ENCODE measurements around the gene DOK6. TPM values are rescaled to one million over a fixed set of nuclear protein-coding genes. Genes with fewer than 3 reads are reported as not detected.
"Not testable (repeated sequence)": the region's sequence is repeated elsewhere in the genome, so short reads cannot be mapped to it uniquely, and the experiment has no call there.

The DOK6 gene
- total RNA-seq, 1 experiment from 2014 or later: not detected

- DNase-seq (ENCODE audit: low spot score): no peak
Observed at GRCh38 chr18:69626171-69626570, 225.5 kb downstream of the DOK6 start.

DNA sequence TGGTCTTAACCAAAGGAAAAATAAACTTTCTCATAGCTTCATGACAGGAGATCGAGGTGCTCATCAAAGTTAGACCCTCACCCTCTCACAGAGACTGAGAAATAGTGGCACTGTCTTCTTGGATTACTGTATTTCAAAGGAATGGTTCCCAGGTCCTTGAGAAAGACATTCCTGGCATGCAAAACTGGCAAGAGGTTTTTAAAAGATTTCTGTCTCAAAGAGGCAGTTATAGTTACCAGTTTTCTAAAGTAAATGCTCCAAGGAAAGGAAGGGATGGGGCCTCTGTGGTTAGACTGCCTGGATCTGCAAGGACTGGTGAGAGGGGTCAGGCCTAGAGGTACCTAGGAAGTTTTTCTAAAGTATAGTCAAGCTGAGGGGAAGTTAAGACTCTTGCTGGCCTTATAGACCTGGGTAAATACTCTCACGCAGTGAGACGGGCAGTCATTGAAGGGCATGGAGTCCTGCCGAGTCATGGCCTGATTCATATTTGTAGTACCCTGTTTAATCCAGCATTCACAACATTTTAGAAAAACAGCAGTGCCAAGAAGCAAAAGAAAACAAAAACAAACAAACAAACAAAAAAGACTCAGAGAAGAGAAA, 226.1 kb downstream of the DOK6 start:
- no peak for DNase-seq (ENCODE audit: low spot score)

GRCh38 chr18:69628774-69629359, 228.2 kb downstream of the DOK6 start:
- no peak for DNase-seq (ENCODE audit: low spot score)

DNA sequence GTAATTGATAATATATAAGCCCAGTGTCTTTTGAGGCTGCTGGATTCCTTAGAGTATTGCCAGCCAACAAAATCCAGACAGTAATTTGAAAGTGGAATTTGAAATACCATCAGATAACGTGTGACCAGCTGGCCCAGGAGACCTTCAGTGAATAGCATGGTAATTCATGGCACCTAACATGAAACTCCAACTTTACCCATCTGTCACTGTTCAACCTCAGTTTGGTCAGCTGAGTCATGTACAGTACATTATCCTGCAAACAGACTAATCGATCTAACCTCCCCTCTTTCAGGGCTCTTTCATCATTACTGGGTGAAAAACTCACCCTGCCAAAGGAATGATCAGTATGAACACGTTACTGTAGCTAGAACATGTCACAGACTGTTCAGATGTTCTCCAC, 230.6 kb downstream of the DOK6 start:
- DNase-seq (ENCODE audit: low spot score): no peak

GRCh38 chr18:69635482-69635881, 234.8 kb downstream of the DOK6 start:
- no peak for DNase-seq (ENCODE audit: low spot score)

DNA sequence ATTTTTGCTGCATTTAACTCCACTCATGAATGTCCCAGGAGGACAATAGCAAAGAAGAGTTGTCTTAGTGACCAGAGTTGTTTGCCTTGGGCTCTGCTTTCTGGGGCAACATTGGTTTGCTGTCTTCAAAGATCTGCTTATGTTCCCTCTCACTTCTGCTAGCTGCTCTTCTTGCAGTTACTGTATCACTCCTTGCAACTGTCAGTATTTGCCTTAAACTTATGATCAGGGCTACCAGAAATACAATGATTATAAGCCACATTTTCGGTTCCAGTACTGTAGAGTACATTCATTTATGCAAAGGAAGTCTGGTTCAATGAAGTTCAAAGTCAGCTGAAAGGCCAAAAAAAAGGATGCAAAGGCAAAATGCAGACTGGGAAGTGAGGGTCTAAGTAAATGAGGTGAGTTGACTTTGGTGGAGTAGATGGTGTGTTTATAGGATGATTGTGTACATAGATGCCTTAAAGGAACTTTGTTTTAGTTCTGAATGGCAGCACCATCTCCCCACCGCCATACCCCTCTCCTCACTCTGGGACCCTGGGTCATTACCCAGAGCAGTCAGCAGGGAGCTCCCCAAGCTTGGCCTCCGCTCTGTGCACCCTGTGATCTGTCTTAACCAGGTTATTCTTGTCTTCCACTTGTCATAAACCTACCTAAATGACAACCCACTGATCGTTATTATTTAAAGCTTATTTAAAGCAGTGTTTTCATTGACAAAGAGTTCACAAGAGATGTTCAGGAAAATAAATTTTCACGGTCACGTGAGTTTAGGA, 236.0 kb downstream of the DOK6 start:
- no peak for DNase-seq (ENCODE audit: low spot score)

DNA sequence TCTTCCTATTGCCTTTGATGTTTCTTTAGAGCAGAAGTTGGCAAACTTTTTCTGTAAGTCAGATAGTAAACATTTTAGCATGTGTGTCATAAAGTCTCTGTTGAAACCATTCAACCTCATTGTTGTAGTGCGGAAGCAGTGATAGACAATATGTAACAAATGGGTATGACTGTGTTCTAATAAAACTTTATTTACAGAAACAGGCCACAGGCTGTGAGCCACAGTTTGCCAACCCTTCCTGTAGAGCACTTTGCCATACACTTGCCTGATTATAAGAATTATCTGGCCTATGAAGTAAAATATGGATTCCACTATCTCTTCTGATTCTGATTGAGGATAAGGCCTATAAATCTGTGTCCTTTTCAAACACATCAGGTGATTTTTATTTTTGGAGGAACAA, 237.4 kb downstream of the DOK6 start:
- DNase-seq (ENCODE audit: low spot score): no peak

GRCh38 chr18:69647702-69648101, 247.0 kb downstream of the DOK6 start:
- no peak for DNase-seq (ENCODE audit: low spot score)

DNA sequence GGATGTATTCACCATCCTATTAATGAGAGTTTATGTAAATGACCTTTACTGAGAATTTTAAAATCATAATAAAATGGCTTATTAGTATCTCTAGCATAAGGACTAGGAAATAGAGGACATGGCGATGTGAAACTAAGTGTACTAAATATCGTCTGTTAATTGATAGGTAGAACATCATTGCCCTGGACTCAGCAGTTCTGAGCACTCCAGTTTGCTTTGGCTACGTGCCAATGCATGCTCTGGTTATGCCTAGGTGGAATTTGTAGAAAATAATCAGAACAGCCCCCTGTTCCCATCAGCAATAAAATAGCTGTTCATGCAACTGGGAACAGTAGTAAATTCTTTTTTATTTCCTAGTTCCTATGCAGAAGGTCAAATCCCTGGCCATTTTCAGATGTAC, 247.8 kb downstream of the DOK6 start:
- DNase-seq (ENCODE audit: low spot score): no peak

GRCh38 chr18:69649684-69650083, 249.0 kb downstream of the DOK6 start:
- no peak for DNase-seq (ENCODE audit: low spot score)

DNA sequence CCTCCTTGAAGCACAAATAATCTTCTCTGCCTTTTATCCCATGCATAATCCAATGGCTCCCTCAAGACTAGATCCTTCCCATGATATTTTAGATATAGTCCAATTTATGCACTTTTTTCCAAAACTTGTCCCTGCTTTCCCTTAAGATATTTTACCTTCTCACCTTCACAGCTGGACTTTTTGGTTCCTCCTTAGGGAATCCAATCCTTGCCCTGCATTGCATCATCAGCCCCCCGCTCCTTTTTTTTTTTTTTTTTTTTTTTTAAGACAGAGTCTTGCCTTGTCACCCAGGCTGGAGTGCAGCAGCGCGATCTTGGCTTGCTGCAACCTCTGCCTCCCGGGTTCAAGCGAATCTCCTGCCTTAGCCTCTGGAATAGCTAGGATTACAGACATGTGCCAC, 250.6 kb downstream of the DOK6 start:
- DNase-seq (ENCODE audit: low spot score): no peak

DNA sequence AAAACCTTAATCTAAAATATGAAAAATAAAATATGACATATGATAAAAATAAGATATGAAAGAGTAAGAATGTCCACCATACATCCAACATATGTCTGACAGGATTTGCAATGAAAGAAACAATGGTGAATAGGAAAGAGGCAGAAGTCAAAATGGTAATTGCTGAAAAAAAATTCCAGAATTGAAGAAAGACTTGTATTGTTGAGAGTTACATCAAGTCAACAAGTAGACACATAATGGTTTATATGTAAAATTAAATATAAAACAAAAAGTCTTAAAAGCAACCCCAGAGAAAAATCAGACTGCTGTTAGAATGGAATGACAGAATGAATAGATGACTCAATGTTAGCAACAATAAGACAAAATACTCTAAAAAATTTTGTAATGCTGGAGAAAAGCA, 255.1 kb downstream of the DOK6 start:
- DNase-seq (ENCODE audit: low spot score): no peak

GRCh38 chr18:69658103-69658502, 257.4 kb downstream of the DOK6 start:
- no peak for DNase-seq (ENCODE audit: low spot score)

- no peak for DNase-seq (ENCODE audit: low spot score)
Observed at GRCh38 chr18:69658685-69659084, 258.0 kb downstream of the DOK6 start.

DNA sequence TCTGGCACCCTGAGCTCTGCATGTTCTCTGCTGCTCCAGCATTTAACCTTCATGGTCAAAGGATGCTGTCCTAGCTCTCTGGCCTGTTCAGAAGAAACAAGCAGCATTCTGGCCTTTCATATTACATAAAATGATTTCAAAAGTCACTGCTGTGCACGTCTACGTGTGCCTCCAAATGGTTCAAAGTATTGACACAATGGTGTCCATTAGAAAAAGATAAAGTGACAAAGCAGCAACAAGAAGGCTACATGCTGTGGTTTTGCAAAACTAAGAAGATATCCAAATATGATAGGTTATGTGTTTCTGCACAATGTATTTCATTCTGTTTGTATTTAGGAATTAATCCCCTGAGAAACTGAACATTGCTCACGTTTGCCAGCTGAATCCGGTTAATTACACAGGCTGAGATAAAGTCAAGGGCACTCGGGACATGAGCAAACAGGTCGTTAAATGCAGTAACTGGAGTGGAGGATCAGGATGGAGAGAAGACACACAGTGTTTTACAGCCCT, 258.5 kb downstream of the DOK6 start:
- no peak for DNase-seq (ENCODE audit: low spot score)

- DNase-seq (ENCODE audit: low spot score): not testable (repeated sequence)
Observed at GRCh38 chr18:69662090-69662489, 261.4 kb downstream of the DOK6 start.

DNA sequence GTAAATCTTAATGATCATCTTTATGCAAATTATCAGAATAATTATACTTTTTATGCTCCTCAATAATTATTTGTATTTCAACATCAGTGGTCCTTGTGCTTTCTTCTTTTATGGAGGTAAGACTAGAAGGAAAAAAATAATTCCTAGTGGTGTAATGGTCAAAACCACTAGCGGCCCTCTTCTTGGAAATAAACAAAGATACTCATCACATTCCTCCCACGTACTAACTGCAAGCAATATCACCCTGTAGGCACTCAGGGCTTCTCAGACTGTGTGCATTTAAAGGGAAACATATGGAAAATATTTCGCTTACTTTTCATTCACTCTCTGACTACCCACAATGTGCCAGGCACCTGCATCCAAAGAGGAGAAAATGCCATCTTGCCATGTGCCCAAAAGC, 263.7 kb downstream of the DOK6 start:
- DNase-seq (ENCODE audit: low spot score): no peak

DNA sequence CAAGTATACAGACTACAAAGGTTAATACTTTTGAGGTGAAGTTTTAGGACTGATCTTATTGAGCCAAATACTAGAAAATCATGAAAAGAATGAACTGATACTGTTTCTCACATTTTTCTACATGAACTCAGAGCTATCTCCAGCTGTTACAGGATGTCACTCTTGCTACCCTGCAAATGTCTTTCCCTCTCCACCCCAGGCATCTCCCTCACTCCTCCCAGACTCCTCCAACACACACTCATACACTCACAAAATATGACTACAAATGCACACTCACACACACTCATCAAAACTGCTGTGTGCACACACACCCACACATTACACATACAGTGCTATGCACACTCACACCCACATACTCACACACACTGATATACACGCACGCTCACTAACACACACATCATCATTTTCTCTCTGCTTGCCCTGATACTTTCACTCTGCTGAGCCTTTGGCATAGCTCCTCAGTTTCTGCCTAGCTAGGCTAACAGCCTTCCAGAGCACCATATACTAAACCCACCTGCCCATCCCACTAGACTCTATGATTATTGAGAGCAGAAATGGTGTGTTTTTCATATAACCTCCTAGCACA, 273.7 kb downstream of the DOK6 start:
- no peak for DNase-seq (ENCODE audit: low spot score)

GRCh38 chr18:69674966-69675365, 274.3 kb downstream of the DOK6 start:
- no peak for DNase-seq (ENCODE audit: low spot score)

GRCh38 chr18:69677595-69677994, 276.9 kb downstream of the DOK6 start:
- DNase-seq (ENCODE audit: low spot score): no peak

- no peak for DNase-seq (ENCODE audit: low spot score)
Observed at GRCh38 chr18:69680123-69680522, 279.4 kb downstream of the DOK6 start.

DNA sequence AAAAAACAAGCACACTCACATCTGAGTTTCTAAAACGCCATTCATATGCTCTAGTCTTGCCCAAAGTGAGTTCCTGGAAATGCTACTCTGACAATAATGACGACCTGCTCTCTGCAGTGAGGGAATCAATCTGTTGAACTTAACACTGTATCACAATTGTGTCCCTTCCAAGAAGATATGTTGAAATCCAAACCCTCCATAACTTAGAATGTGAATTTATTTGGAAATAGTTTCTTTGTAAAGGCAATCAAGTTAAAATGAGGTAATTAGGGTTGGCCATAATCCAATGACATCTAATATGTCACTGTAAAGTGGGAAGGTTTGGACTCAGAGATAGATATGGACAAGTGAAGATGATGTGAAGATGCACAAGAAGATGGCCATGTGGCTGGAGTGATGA, 282.5 kb downstream of the DOK6 start:
- no peak for DNase-seq (ENCODE audit: low spot score)

- DNase-seq (ENCODE audit: low spot score): no peak
Observed at GRCh38 chr18:69684789-69685188, 284.1 kb downstream of the DOK6 start.
